ENCODE data around the gene MINDY1. TPM values are rescaled to one million over a fixed set of nuclear protein-coding genes. Genes with fewer than 3 reads are reported as not detected.

The MINDY1 gene
- polyA plus RNA-seq, 3 donors, result 11.5 to 25.0 (median 13.2) TPM

DNA sequence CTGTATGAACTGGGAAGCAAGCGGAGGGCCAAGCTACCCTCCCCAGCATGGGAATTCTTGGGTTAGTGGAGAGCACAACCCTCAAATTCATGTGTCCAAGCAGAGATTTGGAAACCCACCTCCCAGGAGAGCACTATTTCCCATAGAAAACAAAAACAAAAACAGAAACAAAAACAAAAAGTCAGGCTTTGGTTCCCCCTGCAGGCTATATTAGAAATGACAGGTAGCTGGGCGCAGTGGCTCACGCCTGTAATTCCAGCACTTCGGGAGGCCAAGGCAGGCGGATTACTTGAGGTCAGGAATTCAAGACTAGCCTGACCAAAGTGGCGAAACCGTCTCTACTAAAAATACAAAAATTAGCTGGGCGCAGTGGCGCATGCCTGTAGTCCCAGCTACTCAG is 10.8 kb downstream of the MINDY1 start:
- H4K20me1 ChIP-seq (ENCODE audit: insufficient read depth, low read length), result peaks cover 10% of the 10 kb centered on the region
- H3K27ac Mint-ChIP-seq, result peak overlapping the region in 5 of 7 donors; percentile 44 to 70 (median 55)
- TF ChIP-seq, protein P1, sequence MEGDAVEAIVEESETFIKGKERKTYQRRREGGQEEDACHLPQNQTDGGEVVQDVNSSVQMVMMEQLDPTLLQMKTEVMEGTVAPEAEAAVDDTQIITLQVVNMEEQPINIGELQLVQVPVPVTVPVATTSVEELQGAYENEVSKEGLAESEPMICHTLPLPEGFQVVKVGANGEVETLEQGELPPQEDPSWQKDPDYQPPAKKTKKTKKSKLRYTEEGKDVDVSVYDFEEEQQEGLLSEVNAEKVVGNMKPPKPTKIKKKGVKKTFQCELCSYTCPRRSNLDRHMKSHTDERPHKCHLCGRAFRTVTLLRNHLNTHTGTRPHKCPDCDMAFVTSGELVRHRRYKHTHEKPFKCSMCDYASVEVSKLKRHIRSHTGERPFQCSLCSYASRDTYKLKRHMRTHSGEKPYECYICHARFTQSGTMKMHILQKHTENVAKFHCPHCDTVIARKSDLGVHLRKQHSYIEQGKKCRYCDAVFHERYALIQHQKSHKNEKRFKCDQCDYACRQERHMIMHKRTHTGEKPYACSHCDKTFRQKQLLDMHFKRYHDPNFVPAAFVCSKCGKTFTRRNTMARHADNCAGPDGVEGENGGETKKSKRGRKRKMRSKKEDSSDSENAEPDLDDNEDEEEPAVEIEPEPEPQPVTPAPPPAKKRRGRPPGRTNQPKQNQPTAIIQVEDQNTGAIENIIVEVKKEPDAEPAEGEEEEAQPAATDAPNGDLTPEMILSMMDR (IDR thresholded peaks at IDR 0.05), result peak; percentile 97
- peak in 1 of 3 donors; percentile 27 for DNase-seq
- H3K4me3 Mint-ChIP-seq, result no peak overlapping the region
- no peaks in the 10 kb centered on the region for H3K9me3 ChIP-seq (replicated peaks in 1 of 2; ENCODE audit: control insufficient read depth in 1 of 2, insufficient read depth in 1 of 2, low read length in 2 of 2)
- H3K9ac ChIP-seq (ENCODE audit: insufficient read depth, low read length, poor library complexity, severe bottlenecking), result no peak overlapping the region
- peaks cover 27% of the 10 kb centered on the region for H3K4me1 Mint-ChIP-seq
- H3K36me3 ChIP-seq (replicated peaks in 1 of 2; ENCODE audit: control insufficient read depth in 1 of 2, insufficient read depth in 2 of 2, low read length in 2 of 2), result peaks cover 28 to 50% of the 10 kb centered on the region in 2 donors
- peaks cover 22% of the 10 kb centered on the region in 2 donors for H3K4me1 ChIP-seq (ENCODE audit: control insufficient read depth in 1 of 2, insufficient read depth in 2 of 2, low read length in 2 of 2)
- H3K9me3 Mint-ChIP-seq, result peaks cover 0 to 3% (median 0%) of the 10 kb centered on the region in 7 donors
- 35% methylated on average over 5 of the region's 9 CpGs for WGBS (ENCODE audit: insufficient coverage)
- no peak overlapping the region for H2AFZ ChIP-seq (ENCODE audit: insufficient read depth, low read depth, low read length, poor library complexity, severe bottlenecking)
- no peak overlapping the region for H3K4me3 ChIP-seq (replicated peaks in 1 of 3; ENCODE audit: low read depth in 2 of 3, low read length in 3 of 3)
- peaks cover 54 to 58% of the 10 kb centered on the region in 2 donors for H3K36me3 Mint-ChIP-seq
- H3K27me3 Mint-ChIP-seq (ENCODE audit: low read depth in 3 of 3), result peaks cover 0 to 2% (median 2%) of the 10 kb centered on the region in 3 donors
- H3K27ac ChIP-seq (ENCODE audit: low read depth in 1 of 2, low read length in 2 of 2), result peak overlapping the region in 1 of 2 donors; percentile 20
- H3K27me3 ChIP-seq (ENCODE audit: control insufficient read depth in 2 of 2, insufficient read depth in 2 of 2, low read length in 2 of 2), result no peaks in the 10 kb centered on the region
- H3K79me2 ChIP-seq (ENCODE audit: insufficient read depth, low read length), result peaks cover 14% of the 10 kb centered on the region
- intact Hi-C loops (cut with micrococcal nuclease), result loop anchor here in 1 of 2 donors (5.0 kb wide), 1 partner anchor 234 kb away; no protein-coding TSS in a partner anchor
- no peak overlapping the region for H3K4me2 ChIP-seq (replicated peaks; ENCODE audit: extremely low read depth, low read length, poor library complexity, severe bottlenecking)

DNA sequence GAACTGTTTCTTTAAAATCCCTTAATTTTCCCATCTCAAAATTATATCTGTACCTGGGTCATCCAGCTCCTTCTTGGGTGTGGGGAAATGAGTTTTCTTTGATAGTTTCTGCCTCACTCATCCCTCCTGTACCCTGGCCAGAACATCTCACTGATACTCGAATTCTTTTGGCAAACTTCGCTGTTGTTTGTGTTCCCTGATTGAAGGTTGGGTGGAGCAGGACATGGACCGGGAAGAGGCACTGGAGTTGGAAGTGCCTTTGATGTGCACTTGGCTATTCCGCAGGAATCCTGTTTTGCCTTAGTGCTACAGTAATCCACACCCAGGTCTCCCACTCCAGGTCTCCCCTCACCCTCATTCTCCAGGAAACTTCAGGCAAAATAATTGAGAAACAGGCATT is 11.2 kb downstream of the MINDY1 start:
- Histone ChIP-seq H3K79me2 (ENCODE audit: insufficient read depth, low read length) (peaks cover 9% of the 10 kb centered on the region), H3K9me3 (replicated peaks in 1 of 2; ENCODE audit: control insufficient read depth in 1 of 2, insufficient read depth in 1 of 2, low read length in 2 of 2) (no peaks in the 10 kb centered on the region), H3K27ac (ENCODE audit: low read depth in 1 of 2, low read length in 2 of 2) (peak overlapping the region in 1 of 2 donors; percentile 20), H4K20me1 (ENCODE audit: insufficient read depth, low read length) (peaks cover 8% of the 10 kb centered on the region), H3K27me3 (ENCODE audit: control insufficient read depth in 2 of 2, insufficient read depth in 2 of 2, low read length in 2 of 2) (no peaks in the 10 kb centered on the region), H2AFZ (ENCODE audit: insufficient read depth, low read depth, low read length, poor library complexity, severe bottlenecking) (no peak overlapping the region), H3K36me3 (replicated peaks in 1 of 2; ENCODE audit: control insufficient read depth in 1 of 2, insufficient read depth in 2 of 2, low read length in 2 of 2) (peaks cover 28 to 45% of the 10 kb centered on the region in 2 donors), H3K4me2 (replicated peaks; ENCODE audit: extremely low read depth, low read length, poor library complexity, severe bottlenecking) (no peak overlapping the region), H3K9ac (ENCODE audit: insufficient read depth, low read length, poor library complexity, severe bottlenecking) (no peak overlapping the region), H3K4me3 (replicated peaks in 1 of 3; ENCODE audit: low read depth in 2 of 3, low read length in 3 of 3) (no peak overlapping the region), H3K4me1 (ENCODE audit: control insufficient read depth in 1 of 2, insufficient read depth in 2 of 2, low read length in 2 of 2) (peaks cover 17 to 18% of the 10 kb centered on the region in 2 donors)
- TF ChIP-seq, protein P1 (IDR thresholded peaks at IDR 0.05), result no peak
- no peak for DNase-seq
- intact Hi-C loops (cut with micrococcal nuclease), result loop anchor here in 1 of 2 donors (5.0 kb wide), 1 partner anchor 233 kb away; no protein-coding TSS in a partner anchor
- Mint-ChIP-seq H3K9me3 (peaks cover 0 to 3% (median 0%) of the 10 kb centered on the region in 7 donors), H3K36me3 (peaks cover 50 to 54% of the 10 kb centered on the region in 2 donors), H3K27ac (peak overlapping the region in 5 of 7 donors; percentile 40 to 70 (median 53)), H3K27me3 (ENCODE audit: low read depth in 3 of 3) (peaks cover 0 to 2% (median 2%) of the 10 kb centered on the region in 3 donors), H3K4me3 (no peak overlapping the region), H3K4me1 (peaks cover 22% of the 10 kb centered on the region)
- WGBS (ENCODE audit: insufficient coverage), result no CpG with 5 or more reads among the region's 4 CpGs
